Muscle layer of colon (tissue), 2 donors: ENCODE measurements around the gene PIK3C2A.

ENCODE experiments used
- H3K27ac ChIP-seq: one replicate; pipeline ENCODE4 v1.7.0; 2013; ENCODE audit warnings: low read depth, mild to moderate bottlenecking, low read length, moderate library complexity
- H3K27me3 ChIP-seq, 2 donors: one replicate each; pipeline ENCODE4 v1.7.0; 2013; ENCODE audit warnings: low read length in 2 of 2, mild to moderate bottlenecking in 2 of 2; ENCODE audit not compliant: insufficient read depth in 2 of 2, control insufficient read depth in 1 of 2
- H3K36me3 ChIP-seq: one replicate; pipeline ENCODE4 v1.7.0; 2013; ENCODE audit warnings: mild to moderate bottlenecking, low read length; ENCODE audit not compliant: insufficient read depth
- H3K4me1 ChIP-seq: one replicate; pipeline ENCODE4 v1.7.0; 2013; ENCODE audit warnings: mild to moderate bottlenecking, low read length; ENCODE audit not compliant: insufficient read depth
- H3K4me3 ChIP-seq, 2 donors: one replicate each; pipeline ENCODE4 v1.7.0; 2013; ENCODE audit warnings: low read length in 2 of 2, low read depth in 1 of 2, mild to moderate bottlenecking in 1 of 2, moderate library complexity in 1 of 2
- H3K9ac ChIP-seq: one replicate; pipeline ENCODE4 v1.7.0; 2013; ENCODE audit warnings: low read length
- H3K9me3 ChIP-seq: one replicate; pipeline ENCODE4 v1.7.0; 2013; ENCODE audit warnings: mild to moderate bottlenecking, low read length
- donor health status: abdominal sarcoma.
- donor health status: Adenocarcinoma of cecum.

The PIK3C2A gene

DNA sequence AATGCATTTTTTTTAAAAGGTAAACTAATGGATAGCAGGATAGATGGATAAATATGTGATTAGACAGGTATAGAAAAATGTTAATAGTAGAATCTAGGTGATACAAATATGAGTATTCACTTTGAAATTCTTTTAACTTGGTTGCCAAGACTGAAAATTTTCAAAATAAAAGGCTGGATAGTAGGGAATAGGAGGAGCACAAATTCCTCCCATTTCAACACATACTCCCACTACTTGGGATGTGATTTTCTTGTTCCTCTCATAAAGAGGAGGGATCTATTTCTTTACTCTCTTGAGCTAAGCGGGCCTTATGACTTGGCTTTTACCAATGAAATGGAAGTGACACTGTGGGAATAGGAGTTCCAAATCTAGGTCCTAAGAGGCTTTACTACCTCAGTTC, 35.9 kb downstream of the PIK3C2A start:
- H3K36me3 ChIP-seq, result peaks cover 8% of the 10 kb centered on the region
- H3K4me1 ChIP-seq, result no peaks in the 10 kb centered on the region
- no peak overlapping the region for H3K4me3 ChIP-seq
- no peaks in the 10 kb centered on the region for H3K27me3 ChIP-seq
- no peaks in the 10 kb centered on the region for H3K9me3 ChIP-seq
- no peak overlapping the region for H3K27ac ChIP-seq
- H3K9ac ChIP-seq, result no peak overlapping the region

DNA sequence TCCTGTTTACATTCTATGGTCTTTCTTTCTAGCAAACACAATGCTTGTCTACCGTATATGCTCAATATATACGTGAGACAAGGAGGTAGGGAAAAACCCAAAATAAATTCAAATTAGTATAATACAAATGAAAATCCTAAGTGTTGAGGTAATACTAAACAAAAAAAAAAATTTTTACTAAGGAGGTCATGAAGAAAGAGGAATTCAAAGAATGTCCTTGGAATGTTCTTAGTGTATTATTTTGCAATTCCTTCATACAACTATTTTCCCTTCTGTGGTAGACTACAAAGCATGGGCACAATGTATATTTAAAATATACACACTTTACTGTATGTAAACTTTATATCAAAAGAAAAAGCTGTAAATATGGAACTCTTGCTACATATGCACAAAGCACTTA, 36.4 kb downstream of the PIK3C2A start:
- H3K4me3 ChIP-seq, result no peak overlapping the region
- H3K9me3 ChIP-seq, result no peaks in the 10 kb centered on the region
- no peak overlapping the region for H3K9ac ChIP-seq
- H3K27ac ChIP-seq, result no peak overlapping the region
- peaks cover 8% of the 10 kb centered on the region for H3K36me3 ChIP-seq
- no peaks in the 10 kb centered on the region for H3K27me3 ChIP-seq
- no peaks in the 10 kb centered on the region for H3K4me1 ChIP-seq

DNA sequence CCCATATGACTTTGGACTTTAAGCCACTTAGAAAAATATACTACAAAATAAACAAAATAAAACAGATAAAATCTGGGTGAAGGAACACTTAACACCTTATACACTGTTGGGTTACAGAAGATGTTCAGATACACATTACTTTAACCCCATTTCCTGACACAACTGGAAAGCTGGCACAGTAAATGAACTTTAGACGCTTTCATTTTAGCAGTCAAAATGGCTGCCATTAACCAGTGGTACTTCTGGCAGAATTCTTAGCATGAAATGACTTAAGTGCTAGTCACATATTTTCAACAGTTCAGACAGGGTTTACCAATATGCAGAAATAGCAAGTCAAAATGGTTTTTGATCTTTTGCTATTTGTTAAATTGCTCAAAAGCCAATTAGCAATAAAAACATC, 37.9 kb downstream of the PIK3C2A start:
- H3K9ac ChIP-seq, result no peak overlapping the region
- H3K4me3 ChIP-seq, result no peak overlapping the region
- H3K27ac ChIP-seq, result no peak overlapping the region
- no peaks in the 10 kb centered on the region for H3K27me3 ChIP-seq
- no peaks in the 10 kb centered on the region for H3K4me1 ChIP-seq
- H3K9me3 ChIP-seq, result no peaks in the 10 kb centered on the region
- H3K36me3 ChIP-seq, result peaks cover 8% of the 10 kb centered on the region

DNA sequence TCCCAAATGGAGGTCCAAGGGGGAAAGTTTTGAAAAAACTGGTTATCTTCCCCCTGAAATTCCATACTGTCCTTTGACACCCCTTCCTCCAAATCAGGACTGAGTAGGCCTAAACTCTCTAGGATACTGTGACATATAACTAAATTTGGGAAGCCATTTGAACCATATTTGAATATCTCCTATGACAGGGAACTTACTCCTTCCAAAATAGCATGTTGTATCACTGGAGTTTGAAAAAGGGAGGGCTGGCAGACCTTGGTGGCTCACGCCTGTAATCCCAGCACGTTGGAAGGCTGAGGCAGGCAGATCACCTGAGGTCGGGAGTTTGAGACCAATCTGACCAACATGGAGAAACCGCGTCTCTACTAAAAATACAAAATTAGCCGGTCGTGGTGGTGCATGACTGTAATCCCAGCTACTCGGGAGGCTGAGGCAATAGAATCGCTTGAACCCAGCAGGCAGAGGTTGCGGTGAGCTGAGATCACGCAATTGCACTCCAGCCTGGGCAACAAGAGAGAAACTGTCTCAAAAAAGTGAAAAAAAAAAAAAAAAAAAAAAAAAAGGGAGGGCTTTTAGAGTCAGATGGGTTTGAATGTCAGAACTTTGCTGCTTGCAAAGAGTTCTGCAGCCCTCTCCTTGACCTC, 42.4 kb downstream of the PIK3C2A start:
- peaks cover 8% of the 10 kb centered on the region for H3K36me3 ChIP-seq
- H3K4me3 ChIP-seq, result no peak overlapping the region
- no peaks in the 10 kb centered on the region for H3K27me3 ChIP-seq
- no peaks in the 10 kb centered on the region for H3K9me3 ChIP-seq
- no peak overlapping the region for H3K9ac ChIP-seq
- H3K4me1 ChIP-seq, result peaks cover 10% of the 10 kb centered on the region
- H3K27ac ChIP-seq, result no peak overlapping the region

DNA sequence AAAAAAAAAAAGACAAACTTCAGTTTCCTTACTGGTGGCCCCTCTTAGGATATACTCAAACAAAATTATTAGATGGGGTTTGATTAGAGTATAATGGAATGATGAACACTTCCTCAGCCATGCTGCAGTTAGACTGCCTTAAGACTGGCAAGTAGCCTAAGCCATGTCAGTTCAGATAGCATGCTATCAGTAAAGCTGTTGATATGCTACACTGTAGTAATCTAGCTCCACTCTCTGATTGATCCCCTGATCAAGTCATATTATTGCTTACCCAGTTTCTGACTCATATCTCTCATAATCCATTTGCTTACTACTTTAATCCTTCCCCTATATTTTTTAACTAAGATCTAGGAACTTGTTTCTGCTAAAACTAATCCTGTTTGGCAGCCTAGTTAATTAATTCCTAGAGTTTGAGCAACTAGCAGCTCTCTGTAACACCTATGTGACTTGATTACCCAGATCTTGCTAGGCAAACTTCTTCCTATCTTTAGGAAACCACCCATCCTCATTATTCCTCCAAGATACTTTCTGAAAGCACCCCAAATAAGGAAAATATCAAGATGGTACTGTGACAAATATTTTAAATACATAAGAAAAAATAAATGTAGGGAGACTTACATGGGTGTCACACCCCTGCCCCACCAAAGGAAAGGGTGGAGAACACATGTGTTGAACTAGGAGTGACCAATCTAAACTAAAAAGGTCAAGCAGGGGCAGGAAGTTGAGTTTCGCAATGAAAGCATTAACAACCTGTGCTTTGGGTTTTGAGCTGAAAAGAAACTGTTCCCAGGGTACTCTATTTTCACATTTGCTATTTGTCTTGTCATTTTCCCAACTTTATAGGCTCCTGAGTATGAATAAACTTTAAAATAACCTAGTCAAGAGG, 43.2 kb downstream of the PIK3C2A start:
- H3K9me3 ChIP-seq, result no peaks in the 10 kb centered on the region
- peaks cover 16% of the 10 kb centered on the region for H3K4me1 ChIP-seq
- no peak overlapping the region for H3K27ac ChIP-seq
- no peak overlapping the region for H3K9ac ChIP-seq
- H3K27me3 ChIP-seq, result no peaks in the 10 kb centered on the region
- peaks cover 8% of the 10 kb centered on the region for H3K36me3 ChIP-seq
- H3K4me3 ChIP-seq, result no peak overlapping the region

DNA sequence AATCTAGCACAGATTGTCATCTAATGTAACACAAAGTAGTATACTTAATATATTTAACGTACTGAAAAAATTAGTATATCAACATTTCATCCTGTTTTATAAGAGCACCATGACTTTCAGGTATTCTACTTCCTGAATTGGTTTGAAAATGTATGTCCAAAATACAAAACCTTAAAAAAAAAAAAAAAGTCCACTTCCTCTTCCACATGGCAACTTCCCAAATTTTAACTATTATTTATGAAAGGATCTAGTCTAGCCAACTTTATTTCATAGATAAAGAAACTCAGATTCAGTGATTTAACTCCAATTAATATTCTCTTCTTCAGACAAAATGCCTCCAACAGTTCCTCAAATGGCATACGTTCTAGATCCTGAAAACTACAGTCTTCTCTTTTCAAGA, 44.0 kb downstream of the PIK3C2A start:
- Histone ChIP-seq H3K36me3 (peaks cover 3% of the 10 kb centered on the region), H3K9me3 (no peaks in the 10 kb centered on the region), H3K27ac (no peak overlapping the region), H3K4me1 (peaks cover 21% of the 10 kb centered on the region), H3K27me3 (no peaks in the 10 kb centered on the region), H3K9ac (no peak overlapping the region), H3K4me3 (no peak overlapping the region)

DNA sequence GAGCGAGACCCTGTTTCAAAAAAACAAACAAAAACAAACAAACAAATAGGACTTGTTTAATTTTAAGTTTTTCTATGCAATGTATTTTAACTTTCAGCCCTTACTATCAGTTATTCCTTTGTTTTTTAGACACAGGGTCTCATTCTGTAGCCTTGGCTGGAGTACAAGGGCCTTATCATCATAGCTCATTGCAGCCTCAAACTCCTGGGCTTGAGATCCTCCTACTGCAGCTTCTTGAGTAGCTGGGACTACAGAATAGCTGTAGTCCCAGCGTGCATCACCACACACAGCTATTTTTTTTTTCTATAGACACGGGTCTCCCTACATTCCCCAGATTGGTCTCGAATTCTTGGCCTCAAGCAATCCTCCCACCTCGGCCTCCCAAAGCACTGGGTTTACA, 44.5 kb downstream of the PIK3C2A start:
- H3K36me3 ChIP-seq, result no peaks in the 10 kb centered on the region
- H3K27ac ChIP-seq, result no peak overlapping the region
- H3K27me3 ChIP-seq, result no peaks in the 10 kb centered on the region
- H3K9ac ChIP-seq, result no peak overlapping the region
- peaks cover 21% of the 10 kb centered on the region for H3K4me1 ChIP-seq
- no peaks in the 10 kb centered on the region for H3K9me3 ChIP-seq
- H3K4me3 ChIP-seq, result no peak overlapping the region

DNA sequence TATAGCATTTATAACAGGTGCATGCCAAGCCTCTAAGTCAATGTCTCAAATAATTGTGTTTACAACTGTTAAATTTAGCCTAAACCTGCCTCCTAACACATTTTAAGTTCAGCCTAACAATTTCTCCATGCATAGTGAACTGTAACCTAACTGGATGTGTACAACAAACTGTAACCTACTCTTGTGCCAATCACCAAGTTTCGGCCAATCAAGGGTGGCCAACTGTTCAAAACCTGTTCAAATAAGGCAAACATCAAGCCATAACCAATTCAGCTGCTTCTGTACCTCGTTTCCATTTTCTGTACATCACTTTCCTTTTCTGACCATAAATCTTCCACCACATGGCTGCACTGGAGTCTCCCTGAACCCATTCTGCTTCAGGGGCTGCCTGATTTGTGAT, 45.4 kb downstream of the PIK3C2A start:
- H3K36me3 ChIP-seq, result no peaks in the 10 kb centered on the region
- no peak overlapping the region for H3K27ac ChIP-seq
- no peaks in the 10 kb centered on the region for H3K27me3 ChIP-seq
- H3K9me3 ChIP-seq, result no peaks in the 10 kb centered on the region
- H3K4me3 ChIP-seq, result no peak overlapping the region
- no peak overlapping the region for H3K9ac ChIP-seq
- H3K4me1 ChIP-seq, result peaks cover 21% of the 10 kb centered on the region

DNA sequence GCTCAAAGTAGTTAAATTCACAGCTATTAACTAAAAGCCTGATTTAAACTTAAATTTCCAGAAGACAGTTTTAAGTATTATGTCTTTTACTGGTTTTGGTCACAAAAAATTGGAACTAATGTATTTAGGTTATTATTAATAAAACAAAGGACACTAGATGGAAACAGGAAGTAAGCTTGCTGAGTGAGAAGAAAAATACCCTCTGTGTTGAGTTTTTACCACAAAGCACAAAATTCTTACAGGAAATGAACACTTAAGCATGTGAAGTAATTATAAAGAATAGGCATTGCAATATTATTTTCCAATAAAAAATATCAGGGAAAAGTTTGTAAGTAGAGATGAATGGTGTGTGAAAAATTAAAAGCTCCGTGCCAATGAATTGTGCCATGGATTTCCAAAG, 46.3 kb downstream of the PIK3C2A start:
- Histone ChIP-seq H3K27me3 (no peaks in the 10 kb centered on the region), H3K36me3 (no peaks in the 10 kb centered on the region), H3K4me3 (no peak overlapping the region), H3K4me1 (peaks cover 21% of the 10 kb centered on the region), H3K9ac (no peak overlapping the region), H3K27ac (no peak overlapping the region), H3K9me3 (no peaks in the 10 kb centered on the region)

DNA sequence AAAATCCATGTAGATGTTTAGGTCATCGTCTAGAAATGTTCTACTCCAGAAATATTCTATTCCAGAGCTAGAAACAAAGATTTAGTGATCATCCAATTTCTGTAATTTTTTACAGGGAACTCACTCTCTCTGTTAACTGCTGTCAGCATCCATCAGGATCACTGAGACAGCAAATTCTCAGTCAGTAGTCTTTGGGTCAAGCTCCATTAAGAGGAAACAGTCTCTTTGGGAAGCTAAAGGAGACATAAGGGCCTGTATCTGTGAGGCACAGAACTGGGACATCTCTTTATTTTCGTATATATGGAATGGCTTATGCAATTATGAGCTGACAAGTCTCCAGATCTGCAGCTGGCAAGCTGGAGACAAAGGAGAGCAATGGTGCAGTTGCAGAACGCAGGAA, 48.3 kb downstream of the PIK3C2A start:
- Histone ChIP-seq H3K4me1 (peaks cover 20% of the 10 kb centered on the region), H3K36me3 (peaks cover 7% of the 10 kb centered on the region), H3K4me3 (no peak overlapping the region), H3K27ac (no peak overlapping the region), H3K9ac (no peak overlapping the region), H3K9me3 (no peaks in the 10 kb centered on the region), H3K27me3 (no peaks in the 10 kb centered on the region)
